Mesendoderm (in vitro differentiated cells): ENCODE data around the gene PCBP3.

Experiments used
- DNase-seq: peaks from one replicate; pipeline ENCODE4 v3.0.0; 2013
- H2AK5ac ChIP-seq: 2 replicates; pipeline ENCODE4 v1.6.1; 2013; ENCODE audit warnings: low read length, inconsistent platforms
- H2BK120ac ChIP-seq: 2 replicates; pipeline ENCODE4 v1.6.1; 2013; ENCODE audit warnings: low read depth, mild to moderate bottlenecking, low read length, moderate library complexity, mixed read lengths
- H2BK15ac ChIP-seq: replicated peaks from 2 replicates; pipeline ENCODE4 v1.6.1; 2013; ENCODE audit warnings: low read depth, mild to moderate bottlenecking, moderate library complexity
- H2BK5ac ChIP-seq: 2 replicates; pipeline ENCODE4 v1.6.1; 2013; ENCODE audit warnings: low read length, inconsistent platforms
- H3K18ac ChIP-seq: 2 replicates; pipeline ENCODE4 v1.6.1; 2013; ENCODE audit warnings: mild to moderate bottlenecking, low read length, mixed read lengths
- H3K23ac ChIP-seq: one replicate; pipeline ENCODE4 v1.6.1; 2013; ENCODE audit warnings: low read length
- H3K27ac ChIP-seq: 2 replicates; pipeline ENCODE4 v1.5.1; 2013; ENCODE audit warnings: low read depth, mild to moderate bottlenecking, inconsistent platforms, low read length, moderate library complexity
- H3K27me3 ChIP-seq: 2 replicates; pipeline ENCODE4 v1.6.1; 2013; ENCODE audit warnings: low read length, control low read depth, mild to moderate bottlenecking, inconsistent platforms; ENCODE audit not compliant: insufficient read depth, poor library complexity
- H3K36me3 ChIP-seq: 2 replicates; pipeline ENCODE4 v1.6.1; 2013; ENCODE audit warnings: low read length, inconsistent platforms; ENCODE audit not compliant: control insufficient read depth, insufficient read depth
- H3K4ac ChIP-seq: one replicate; pipeline ENCODE4 v1.6.1; 2013; ENCODE audit warnings: low read depth, mild to moderate bottlenecking, low read length, moderate library complexity
- H3K4me1 ChIP-seq: 2 replicates; pipeline ENCODE4 v1.6.1; 2013; ENCODE audit warnings: low read depth, low read length, inconsistent platforms; ENCODE audit not compliant: control insufficient read depth
- H3K4me2 ChIP-seq: 2 replicates; pipeline ENCODE4 v1.6.1; 2013; ENCODE audit warnings: low read length
- H3K4me3 ChIP-seq: 2 replicates; pipeline ENCODE4 v1.5.1; 2013; ENCODE audit warnings: mild to moderate bottlenecking, low read length
- H3K56ac ChIP-seq: one replicate; pipeline ENCODE4 v1.6.1; 2013; ENCODE audit warnings: low read length
- H3K79me1 ChIP-seq: 2 replicates; pipeline ENCODE4 v1.6.1; 2013; ENCODE audit warnings: low read length, inconsistent platforms
- H3K79me2 ChIP-seq: 2 replicates; pipeline ENCODE4 v1.6.1; 2013; ENCODE audit warnings: mild to moderate bottlenecking, low read length; ENCODE audit not compliant: control insufficient read depth, insufficient read depth
- H3K9ac ChIP-seq: 2 replicates; pipeline ENCODE4 v1.6.1; 2013; ENCODE audit warnings: low read length, inconsistent platforms
- H4K5ac ChIP-seq: one replicate; pipeline ENCODE4 v1.6.1; 2013; ENCODE audit warnings: low read length
- H4K8ac ChIP-seq: one replicate; pipeline ENCODE4 v1.6.1; 2013; ENCODE audit warnings: low read depth, mild to moderate bottlenecking, control low read depth, low read length, moderate library complexity
- WGBS: extraction: QIAGEN DNeasy Blood & Tissue Kit; methylation state at CpG from one replicate; pipeline ENCODE4 v1.1.7; 2013; ENCODE audit warnings: low lambda C conversion rate, missing lambda C conversion rate; ENCODE audit not compliant: insufficient coverage; ENCODE audit errors: extremely low coverage; 5-methylcytosine and 5-hydroxymethylcytosine counted together

The PCBP3 gene

DNA sequence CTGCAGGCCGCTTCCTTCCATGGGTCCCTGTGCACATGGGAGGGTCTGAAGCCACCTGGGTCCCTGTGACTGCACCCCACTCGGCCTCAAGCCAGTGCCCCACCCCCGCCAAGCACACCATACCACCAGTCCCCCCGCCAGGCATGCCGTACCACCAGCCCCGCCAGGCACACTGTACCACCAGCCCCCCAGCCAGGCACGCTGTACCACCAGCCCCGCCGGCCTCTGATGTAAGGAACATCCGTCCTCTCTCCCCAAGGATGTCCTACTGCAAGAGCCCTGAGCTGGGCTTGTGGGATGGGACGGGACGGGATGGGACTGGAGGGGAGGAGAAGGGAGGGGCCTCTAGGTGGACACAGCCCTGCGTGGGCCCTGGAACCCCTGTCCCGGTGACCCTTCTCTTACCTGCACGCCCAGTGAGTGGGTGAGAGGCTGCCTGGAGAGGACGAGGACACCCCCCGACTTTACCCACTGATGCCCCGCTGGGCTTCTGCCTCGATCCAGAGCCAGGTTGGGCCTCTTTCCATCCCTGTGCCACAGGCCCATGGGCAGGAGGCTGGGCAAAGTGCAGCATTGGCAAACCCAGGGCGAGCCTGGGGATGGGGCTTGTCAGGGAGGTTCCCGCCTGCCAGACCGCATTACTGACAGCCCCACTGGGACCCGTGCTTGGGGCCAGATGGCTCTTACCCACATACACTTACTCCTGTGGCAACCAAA is 297.3 kb downstream of the PCBP3 start:
- Histone ChIP-seq H2BK5ac (no peak overlapping the region), H3K27me3 (no peaks in the 10 kb centered on the region), H3K27ac (no peak overlapping the region), H3K79me1 (no peaks in the 10 kb centered on the region), H3K56ac (no peak overlapping the region), H3K4me2 (no peak overlapping the region), H2AK5ac (no peak overlapping the region), H3K23ac (no peak overlapping the region), H3K4me3 (no peak overlapping the region), H3K18ac (no peak overlapping the region), H3K4me1 (no peaks in the 10 kb centered on the region), H3K4ac (no peak overlapping the region), H4K8ac (no peak overlapping the region), H3K36me3 (no peaks in the 10 kb centered on the region), H4K5ac (no peak overlapping the region), H3K79me2 (no peaks in the 10 kb centered on the region), H2BK15ac (no peak overlapping the region), H3K9ac (no peak overlapping the region), H2BK120ac (no peak overlapping the region)
- no peak for DNase-seq
- no CpG with 5 or more reads among the region's 23 CpGs for WGBS

DNA sequence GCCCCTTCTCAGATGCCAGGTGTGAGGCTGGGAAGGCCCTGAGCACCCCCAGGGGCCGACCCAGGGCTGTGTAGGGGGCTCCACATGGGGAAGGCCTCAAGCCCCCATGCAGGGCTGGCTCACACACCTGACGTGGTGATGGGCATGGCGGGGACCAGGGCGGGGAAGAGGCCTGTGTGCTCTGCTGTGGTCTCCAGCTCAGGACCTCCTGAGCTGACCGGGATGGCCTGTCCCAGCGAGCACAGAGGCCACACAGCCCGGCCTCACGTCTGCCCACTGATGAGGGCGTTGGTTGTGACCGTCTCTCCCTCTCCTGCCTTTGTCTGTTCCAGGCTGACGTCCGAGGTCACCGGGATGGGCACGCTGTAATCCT is 297.8 kb downstream of the PCBP3 start:
- WGBS, result no CpG with 5 or more reads among the region's 14 CpGs
- Histone ChIP-seq H2BK15ac (no peak overlapping the region), H3K4me1 (no peaks in the 10 kb centered on the region), H3K27ac (no peak overlapping the region), H2AK5ac (no peak overlapping the region), H4K5ac (no peak overlapping the region), H3K18ac (no peak overlapping the region), H3K4me3 (no peak overlapping the region), H3K79me2 (no peaks in the 10 kb centered on the region), H2BK120ac (no peak overlapping the region), H3K23ac (no peak overlapping the region), H2BK5ac (no peak overlapping the region), H3K27me3 (no peaks in the 10 kb centered on the region), H3K36me3 (no peaks in the 10 kb centered on the region), H3K4ac (no peak overlapping the region), H3K79me1 (no peaks in the 10 kb centered on the region), H3K9ac (no peak overlapping the region), H4K8ac (no peak overlapping the region), H3K4me2 (no peak overlapping the region), H3K56ac (no peak overlapping the region)
- no peak for DNase-seq

DNA sequence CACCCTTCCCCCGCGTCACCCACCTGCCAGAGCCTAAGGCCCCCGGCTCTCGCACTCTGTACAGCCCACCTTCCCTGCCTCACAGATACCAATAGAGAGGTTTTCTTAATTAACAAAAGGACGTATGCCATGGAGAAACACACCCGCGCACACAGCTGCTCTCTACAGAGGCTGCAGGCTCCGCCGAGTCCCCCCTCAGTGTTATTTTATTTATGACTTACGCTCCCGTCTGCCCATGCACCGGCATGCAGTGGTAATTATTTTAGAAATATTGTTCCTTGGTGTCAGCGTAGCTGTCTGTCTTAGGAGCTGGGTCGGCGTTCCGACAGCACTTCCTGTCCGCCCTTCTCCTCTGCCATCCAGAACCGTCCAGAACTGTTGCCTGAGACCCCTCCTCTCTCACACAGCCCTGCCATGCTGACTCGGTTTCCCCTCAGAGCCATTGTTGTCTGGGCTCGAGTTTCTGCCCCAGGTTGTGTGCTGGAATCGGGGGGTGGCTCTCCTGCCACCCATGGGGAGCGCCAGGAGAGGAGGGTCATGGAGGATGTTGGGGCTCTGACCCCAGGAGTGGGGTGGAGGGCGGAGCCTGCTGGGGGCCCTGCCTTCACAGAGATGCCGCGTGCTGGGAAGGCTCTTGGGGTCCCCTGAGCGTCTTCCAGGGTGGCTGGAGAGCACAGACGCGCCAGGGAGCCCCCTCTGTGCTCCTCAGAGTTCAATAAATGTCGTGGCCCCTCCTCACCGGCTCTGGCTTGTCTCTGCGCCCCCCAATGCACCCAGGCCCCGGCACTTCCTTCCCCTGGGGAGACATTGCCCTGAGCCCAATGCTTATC is 298.4 kb downstream of the PCBP3 start:
- H3K79me1 ChIP-seq, result no peaks in the 10 kb centered on the region
- H3K23ac ChIP-seq, result no peak overlapping the region
- H3K18ac ChIP-seq, result no peak overlapping the region
- WGBS, result no CpG with 5 or more reads among the region's 32 CpGs
- no peaks in the 10 kb centered on the region for H3K36me3 ChIP-seq
- no peak overlapping the region for H4K5ac ChIP-seq
- no peak overlapping the region for H2BK15ac ChIP-seq
- H3K9ac ChIP-seq, result no peak overlapping the region
- no peak overlapping the region for H3K27ac ChIP-seq
- no peaks in the 10 kb centered on the region for H3K79me2 ChIP-seq
- H3K4me2 ChIP-seq, result no peak overlapping the region
- no peak overlapping the region for H3K56ac ChIP-seq
- H3K27me3 ChIP-seq, result no peaks in the 10 kb centered on the region
- no peak overlapping the region for H3K4ac ChIP-seq
- DNase-seq, result no peak
- H3K4me3 ChIP-seq, result no peak overlapping the region
- H2BK5ac ChIP-seq, result no peak overlapping the region
- no peaks in the 10 kb centered on the region for H3K4me1 ChIP-seq
- H2AK5ac ChIP-seq, result no peak overlapping the region
- H4K8ac ChIP-seq, result no peak overlapping the region
- no peak overlapping the region for H2BK120ac ChIP-seq

DNA sequence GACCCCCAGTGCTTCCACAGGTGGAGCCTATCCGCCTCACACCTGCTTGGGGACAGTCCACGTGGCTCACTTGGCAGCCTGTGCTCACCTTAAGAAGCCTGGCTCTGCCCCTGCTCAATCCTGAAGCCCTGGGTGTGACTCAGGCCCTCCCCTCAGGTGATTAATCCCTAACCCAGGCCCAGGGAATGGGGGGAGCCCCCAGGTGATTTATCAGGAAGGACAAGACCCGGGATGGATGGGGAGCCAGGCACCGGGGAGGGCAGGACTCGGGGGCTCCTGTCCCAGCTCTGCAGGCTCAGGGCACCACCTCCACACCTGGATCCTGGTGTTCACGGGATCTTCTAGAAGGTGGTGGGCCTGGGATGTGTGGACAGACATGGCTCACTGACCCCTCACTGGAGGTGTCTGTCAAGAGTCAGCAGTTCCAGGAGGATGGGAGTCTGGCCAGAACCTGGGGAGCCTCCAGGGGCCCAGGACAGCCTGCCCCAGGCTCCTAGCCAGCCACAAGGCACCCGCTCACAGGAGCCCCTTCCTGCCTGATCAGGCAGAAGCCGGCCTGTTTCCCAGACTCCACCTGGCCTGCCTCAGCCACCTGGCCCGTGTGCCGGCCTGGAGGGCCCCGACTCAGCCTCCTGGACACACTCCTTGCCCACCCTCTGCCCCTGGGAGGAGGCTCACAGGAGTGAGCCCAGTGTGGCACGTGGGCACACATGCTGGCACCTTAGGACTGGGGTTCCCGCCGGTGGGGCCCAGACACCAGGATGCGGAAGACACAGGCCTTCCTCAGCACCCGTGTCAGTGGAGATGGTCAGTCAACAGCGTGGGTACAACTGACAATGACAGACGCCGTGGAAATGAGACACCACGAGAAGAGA is 299.5 kb downstream of the PCBP3 start:
- Histone ChIP-seq H3K9ac (no peak overlapping the region), H3K4me1 (no peaks in the 10 kb centered on the region), H3K4ac (no peak overlapping the region), H3K79me1 (no peaks in the 10 kb centered on the region), H3K79me2 (no peaks in the 10 kb centered on the region), H3K4me2 (no peak overlapping the region), H2AK5ac (no peak overlapping the region), H3K36me3 (no peaks in the 10 kb centered on the region), H3K23ac (no peak overlapping the region), H2BK5ac (no peak overlapping the region), H2BK120ac (no peak overlapping the region), H3K56ac (no peak overlapping the region), H3K4me3 (no peak overlapping the region), H4K5ac (no peak overlapping the region), H4K8ac (no peak overlapping the region), H3K18ac (no peak overlapping the region), H3K27me3 (no peaks in the 10 kb centered on the region), H3K27ac (no peak overlapping the region), H2BK15ac (no peak overlapping the region)
- no peak for DNase-seq
- no CpG with 5 or more reads among the region's 20 CpGs for WGBS

DNA sequence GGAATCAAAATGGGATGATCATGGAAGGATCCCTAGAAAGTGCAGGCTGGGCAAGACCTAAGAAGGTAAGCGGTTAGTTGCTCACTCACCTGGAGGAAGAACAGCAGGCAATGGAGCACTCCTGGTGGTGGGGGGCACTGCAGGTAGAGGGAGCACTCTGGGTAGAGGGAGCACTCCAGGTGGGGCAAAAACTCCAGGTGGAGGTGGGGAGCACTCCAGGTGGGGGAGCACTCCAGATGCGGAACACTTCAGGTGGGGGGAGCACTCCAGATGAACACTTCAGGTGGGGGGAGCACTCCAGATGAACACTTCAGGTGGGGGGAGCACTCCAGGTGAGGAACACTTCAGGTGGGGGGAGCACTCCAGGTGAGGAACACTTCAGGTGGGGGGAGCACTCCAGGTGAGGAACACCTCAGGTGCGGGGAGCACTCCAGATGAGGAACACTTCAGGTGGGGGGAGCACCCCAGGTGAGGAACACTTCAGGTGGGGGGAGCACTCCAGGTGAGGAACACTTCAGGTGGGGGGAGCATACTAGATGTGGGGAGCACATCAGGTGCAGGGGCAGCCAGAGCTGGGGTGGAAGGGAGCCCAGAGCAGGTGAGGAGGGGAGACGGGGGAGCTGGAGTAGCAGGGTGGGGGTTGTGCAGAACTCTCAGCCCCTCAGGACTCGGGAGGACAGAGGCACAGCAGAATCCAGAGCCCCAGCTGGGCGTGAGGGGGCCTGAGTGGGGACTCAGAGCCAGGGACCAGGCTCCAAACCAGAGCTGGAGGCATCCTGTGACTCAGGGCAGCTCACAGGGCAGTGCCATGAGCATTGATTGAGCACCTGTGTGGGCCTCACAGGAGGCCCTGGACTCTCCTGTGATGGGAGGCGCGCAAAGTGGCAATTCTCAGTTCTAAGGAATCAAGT is 300.4 kb downstream of the PCBP3 start:
- WGBS, result no CpG with 5 or more reads among the region's 8 CpGs
- no peak overlapping the region for H3K9ac ChIP-seq
- H3K4me3 ChIP-seq, result no peak overlapping the region
- no peaks in the 10 kb centered on the region for H3K79me2 ChIP-seq
- no peak overlapping the region for H4K8ac ChIP-seq
- H3K23ac ChIP-seq, result no peak overlapping the region
- no peaks in the 10 kb centered on the region for H3K79me1 ChIP-seq
- no peak overlapping the region for H3K4me2 ChIP-seq
- no peak overlapping the region for H2BK120ac ChIP-seq
- no peak overlapping the region for H3K56ac ChIP-seq
- H2AK5ac ChIP-seq, result no peak overlapping the region
- no peaks in the 10 kb centered on the region for H3K4me1 ChIP-seq
- no peaks in the 10 kb centered on the region for H3K27me3 ChIP-seq
- no peak overlapping the region for H3K4ac ChIP-seq
- H2BK5ac ChIP-seq, result no peak overlapping the region
- H3K27ac ChIP-seq, result no peak overlapping the region
- H2BK15ac ChIP-seq, result no peak overlapping the region
- no peak overlapping the region for H4K5ac ChIP-seq
- H3K36me3 ChIP-seq, result no peaks in the 10 kb centered on the region
- DNase-seq, result no peak
- H3K18ac ChIP-seq, result no peak overlapping the region
